GM19397 (cell line): ENCODE measurements around the gene HIRA.
"Not testable (repeated sequence)": the region's sequence is repeated elsewhere in the genome, so short reads cannot be mapped to it uniquely, and the experiment has no call there.

Experiments used
- ATAC-seq: cut with Tn5 transposase; IDR thresholded peaks from one replicate; pipeline ENCODE4 v1.9.1; 2021; ENCODE audit warnings: mild to moderate bottlenecking, moderate library complexity; ENCODE audit not compliant: unreplicated experiment

The HIRA gene

GRCh38 chr22:19336133-19337075, 95.1 kb downstream of the HIRA start:
- no peak for ATAC-seq

- no peak for ATAC-seq
Observed at GRCh38 chr22:19331975-19332374, 99.6 kb downstream of the HIRA start.

GRCh38 chr22:19331474-19331873, 100.1 kb downstream of the HIRA start:
- no peak for ATAC-seq

- no peak for ATAC-seq
Observed at GRCh38 chr22:19330865-19331418, 100.6 kb downstream of the HIRA start.

GRCh38 chr22:19330205-19330604, 101.3 kb downstream of the HIRA start:
- ATAC-seq, result not testable (repeated sequence)

GRCh38 chr22:19329454-19329853, 102.1 kb downstream of the HIRA start:
- ATAC-seq, result no peak

- no peak for ATAC-seq
Observed at GRCh38 chr22:19325296-19325948, 106.1 kb downstream of the HIRA start.

GRCh38 chr22:19323420-19323819, 108.1 kb downstream of the HIRA start:
- ATAC-seq, result not testable (repeated sequence)

- ATAC-seq, result no peak
Observed at GRCh38 chr22:19321757-19322156, 109.8 kb downstream of the HIRA start.

- not testable (repeated sequence) for ATAC-seq
Observed at GRCh38 chr22:19320136-19320535, 111.4 kb downstream of the HIRA start.

- ATAC-seq, result no peak
Observed at GRCh38 chr22:19319281-19319680, 112.3 kb downstream of the HIRA start.

- ATAC-seq, result no peak
Observed at GRCh38 chr22:19317865-19318264, 113.7 kb downstream of the HIRA start.

GRCh38 chr22:19307872-19308271, 123.7 kb downstream of the HIRA start:
- no peak for ATAC-seq

- ATAC-seq, result not testable (repeated sequence)
Observed at GRCh38 chr22:19306535-19306934, 125.0 kb downstream of the HIRA start.

- ATAC-seq, result no peak
Observed at GRCh38 chr22:19304547-19304946, 127.0 kb downstream of the HIRA start.

- ATAC-seq, result no peak
Observed at GRCh38 chr22:19303785-19304184, 127.7 kb downstream of the HIRA start.

GRCh38 chr22:19295733-19296132, 135.8 kb downstream of the HIRA start:
- no peak for ATAC-seq

GRCh38 chr22:19292458-19293230, 138.9 kb downstream of the HIRA start:
- ATAC-seq, result no peak

- peak; percentile 68 for ATAC-seq
Observed at GRCh38 chr22:19291580-19292457, 139.7 kb downstream of the HIRA start, which contains the start of gene CLTCL1. CLTCL1 (minus strand) TSS chr22:19291719; CDS start chr22:19291641, 78 bp downstream.

GRCh38 chr22:19291218-19291579, 140.3 kb downstream of the HIRA start:
- peak; percentile 39 for ATAC-seq
